GM12872 (cell line): ENCODE results near the gene FMNL2.

Experiments used
- CTCF ChIP-seq: IDR thresholded peaks from 3 replicates; pipeline ENCODE4 v1.5.1; 2011; ENCODE audit warnings: low read depth, mild to moderate bottlenecking, low read length, moderate library complexity; ENCODE audit not compliant: insufficient read depth

The FMNL2 gene

DNA sequence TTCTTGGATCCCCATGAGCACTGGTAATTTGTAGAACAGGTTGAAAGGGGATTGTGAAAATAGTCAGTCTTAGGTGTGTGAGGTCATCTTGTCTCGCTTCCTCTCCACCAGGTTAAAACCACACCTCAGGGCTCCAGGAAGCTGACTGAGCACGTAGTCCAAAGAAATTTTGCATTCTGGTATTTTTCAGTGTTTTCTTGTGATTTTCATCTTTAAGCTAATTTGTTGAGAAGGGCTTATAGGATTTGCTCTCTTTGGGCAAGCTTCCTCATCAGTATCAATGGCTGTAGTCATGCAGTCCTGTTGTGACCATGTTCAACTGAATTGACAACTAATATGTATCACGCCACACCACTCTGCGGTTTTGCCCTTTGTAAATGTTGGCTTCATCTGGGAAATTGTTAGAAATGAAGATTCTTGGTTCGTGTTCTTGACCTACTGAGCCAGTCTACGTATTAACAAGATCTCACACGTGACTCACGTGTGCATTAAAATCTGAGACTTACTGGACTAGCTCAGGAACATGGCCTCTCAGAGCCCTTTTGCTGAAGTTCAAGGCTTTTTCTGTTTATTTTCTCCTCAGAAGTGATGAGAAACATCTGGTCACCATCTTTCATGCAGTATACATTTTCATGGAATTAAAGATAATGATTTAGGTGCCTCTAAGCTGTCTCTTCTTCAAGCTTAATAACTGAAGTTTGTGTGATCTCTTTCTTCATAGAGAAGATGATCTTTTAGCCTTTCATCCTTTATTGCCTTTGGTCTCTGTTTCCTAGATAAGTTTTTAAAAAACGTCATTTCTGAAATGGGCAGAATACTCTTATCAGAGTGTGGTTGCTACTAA lies 32.8 kb downstream of the FMNL2 start:
- no peak for TF ChIP-seq CTCF

DNA sequence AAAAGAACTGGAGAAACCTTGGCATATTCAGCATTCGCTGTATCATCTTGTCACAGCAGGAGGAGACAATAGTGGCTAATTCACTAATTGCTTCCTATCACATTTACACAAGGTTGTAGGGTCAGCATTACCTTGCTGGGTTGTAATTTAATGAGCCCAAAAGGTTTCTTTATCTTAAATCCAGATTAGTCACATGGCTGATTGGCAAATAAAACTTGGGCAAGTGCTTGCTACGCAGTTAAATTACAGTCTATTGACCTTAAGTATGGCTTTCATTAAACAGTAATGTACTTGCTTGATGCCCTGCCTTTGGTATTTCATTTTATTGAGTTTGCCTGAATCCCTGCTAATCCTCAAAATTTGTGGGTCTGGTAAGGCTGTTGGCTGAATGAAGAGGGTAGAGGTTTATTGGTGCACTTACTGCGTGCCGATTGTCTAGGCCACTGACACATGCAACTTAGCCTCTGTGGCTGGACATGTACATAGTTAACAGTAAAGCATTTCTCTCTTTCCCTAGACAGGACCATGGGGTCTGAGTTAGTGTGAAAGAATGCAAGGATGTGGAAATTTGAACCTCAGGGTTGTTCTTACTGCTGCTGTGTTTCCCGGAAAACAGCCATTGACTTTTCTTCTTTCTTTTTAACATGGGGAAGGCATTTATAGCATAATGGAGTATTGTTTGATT lies 34.3 kb downstream of the FMNL2 start:
- TF ChIP-seq CTCF, result no peak

- no peak for TF ChIP-seq CTCF
Measured at GRCh38 chr2:152370783-152371182, 35.8 kb downstream of the FMNL2 start.

- TF ChIP-seq CTCF, result no peak
Measured at GRCh38 chr2:152372438-152372984, 37.5 kb downstream of the FMNL2 start.

DNA sequence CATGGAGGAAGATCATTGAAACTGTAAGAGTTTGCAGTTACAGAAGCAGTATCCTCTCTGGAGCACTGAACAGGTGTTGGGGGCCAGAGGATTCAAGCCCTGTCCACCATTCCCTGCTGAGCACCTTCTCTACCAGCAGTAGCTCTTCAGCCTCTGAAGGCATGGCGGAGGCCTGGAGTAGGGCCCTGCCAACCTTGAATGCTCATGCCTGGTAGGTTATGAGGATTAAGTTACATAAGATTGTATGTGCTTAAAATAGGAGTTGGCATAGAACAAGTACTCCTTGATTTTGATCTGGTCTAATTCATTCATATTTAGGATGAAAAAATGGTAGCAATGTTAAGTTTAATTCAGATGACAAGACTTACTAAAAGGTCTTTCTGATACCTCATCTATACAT lies 40.2 kb downstream of the FMNL2 start:
- no peak for TF ChIP-seq CTCF

GRCh38 chr2:152376385-152376784 lies 41.4 kb downstream of the FMNL2 start:
- TF ChIP-seq CTCF, result no peak

- no peak for TF ChIP-seq CTCF
Measured at GRCh38 chr2:152376968-152377367, 42.0 kb downstream of the FMNL2 start.
